Neural progenitor cell (in vitro differentiated cells): ENCODE measurements around the gene NHLH2. TPM values are rescaled to one million over a fixed set of nuclear protein-coding genes. Genes with fewer than 3 reads are reported as not detected.

ENCODE experiments used
- DNase-seq: peaks from one replicate; pipeline ENCODE4 v3.0.0-alpha.2; 2016; ENCODE audit warnings: low spot score
- H2AFZ ChIP-seq: fragments of 200-600 bp; sonication (generic); replicated peaks from 2 replicates; pipeline ENCODE4 v1.6.1; 2016; ENCODE audit warnings: antibody characterized with exemption
- H3F3A ChIP-seq: fragments of 200-600 bp; sonication (generic); 2 replicates; pipeline ENCODE4 v1.6.1; 2016; ENCODE audit warnings: antibody characterized with exemption, low read depth
- H3K27ac ChIP-seq: fragments of 200-600 bp; sonication (generic); 2 replicates; pipeline ENCODE4 v1.5.1; 2016; ENCODE audit warnings: mild to moderate bottlenecking
- H3K27me3 ChIP-seq: fragments of 200-600 bp; sonication (generic); 2 replicates; pipeline ENCODE4 v1.6.1; 2016; ENCODE audit warnings: mild to moderate bottlenecking, moderate library complexity
- H3K36me3 ChIP-seq: fragments of 200-600 bp; sonication (generic); 2 replicates; pipeline ENCODE4 v1.5.1; 2016
- H3K4me1 ChIP-seq: fragments of 200-600 bp; sonication (generic); 2 replicates; pipeline ENCODE4 v1.6.1; 2016; ENCODE audit warnings: mixed run types
- H3K4me2 ChIP-seq: fragments of 200-600 bp; sonication (generic); 2 replicates; pipeline ENCODE4 v1.6.1; 2016
- H3K4me3 ChIP-seq: fragments of 200-600 bp; sonication (generic); 2 replicates; pipeline ENCODE4 v1.5.1; 2016
- H3K79me2 ChIP-seq: fragments of 200-600 bp; sonication (generic); 2 replicates; pipeline ENCODE4 v1.6.1; 2016; ENCODE audit warnings: low read depth
- H3K9ac ChIP-seq: fragments of 200-600 bp; sonication (generic); 2 replicates; pipeline ENCODE4 v1.6.1; 2016
- H3K9me3 ChIP-seq: fragments of 200-600 bp; sonication (generic); 2 replicates; pipeline ENCODE4 v1.5.1; 2016; ENCODE audit warnings: low read depth
- H4K20me1 ChIP-seq: fragments of 200-600 bp; sonication (generic); 2 replicates; pipeline ENCODE4 v1.6.1; 2016; ENCODE audit warnings: low read depth
- H3K27ac Mint-ChIP-seq: 3 replicates; pipeline ENCODE4 v1.8.0; 2021; ENCODE audit warnings: mixed read lengths
- H3K27me3 Mint-ChIP-seq: 2 replicates; pipeline ENCODE4 v1.8.0; 2022; ENCODE audit warnings: low read depth, mild to moderate bottlenecking, inconsistent platforms, moderate library complexity, mixed read lengths; ENCODE audit not compliant: insufficient read depth
- H3K36me3 Mint-ChIP-seq: 3 replicates; pipeline ENCODE4 v1.8.0; 2021; ENCODE audit warnings: mixed read lengths
- H3K4me1 Mint-ChIP-seq: 3 replicates; pipeline ENCODE4 v1.8.0; 2021; ENCODE audit warnings: mixed read lengths
- H3K4me3 Mint-ChIP-seq: 3 replicates; pipeline ENCODE4 v1.8.0; 2021; ENCODE audit warnings: mild to moderate bottlenecking, moderate library complexity, mixed read lengths
- H3K9me3 Mint-ChIP-seq: 3 replicates; pipeline ENCODE4 v1.8.0; 2020; ENCODE audit warnings: mixed read lengths
- EZH2 ChIP-seq: fragments of 200-600 bp; sonication (generic); IDR thresholded peaks from 2 replicates; pipeline ENCODE4 v1.6.1; 2017; ENCODE audit warnings: antibody characterized with exemption, mild to moderate bottlenecking, moderate library complexity
- EZH2phosphoT487 ChIP-seq: fragments of 200-600 bp; sonication (generic); IDR thresholded peaks from 2 replicates; pipeline ENCODE4 v1.6.1; 2017; ENCODE audit warnings: antibody characterized with exemption
- total RNA-seq: library from RNA; depleted of rRNA; stranded (reverse); fragments of >200 nt; gene quantifications from 2 replicates; pipeline ENCODE4 v1.2.3, GENCODE V29; 2015; ENCODE audit warnings: low replicate concordance
- TF ChIP-seq, protein P1 (sequence below): fragments of 200-600 bp; sonication (generic); IDR thresholded peaks from 2 replicates; pipeline ENCODE4 v1.5.1; 2017; ENCODE audit warnings: antibody characterized with exemption, mild to moderate bottlenecking

The NHLH2 gene
- total RNA-seq, 1 donor from 2014 or later = 0.17 TPM

DNA sequence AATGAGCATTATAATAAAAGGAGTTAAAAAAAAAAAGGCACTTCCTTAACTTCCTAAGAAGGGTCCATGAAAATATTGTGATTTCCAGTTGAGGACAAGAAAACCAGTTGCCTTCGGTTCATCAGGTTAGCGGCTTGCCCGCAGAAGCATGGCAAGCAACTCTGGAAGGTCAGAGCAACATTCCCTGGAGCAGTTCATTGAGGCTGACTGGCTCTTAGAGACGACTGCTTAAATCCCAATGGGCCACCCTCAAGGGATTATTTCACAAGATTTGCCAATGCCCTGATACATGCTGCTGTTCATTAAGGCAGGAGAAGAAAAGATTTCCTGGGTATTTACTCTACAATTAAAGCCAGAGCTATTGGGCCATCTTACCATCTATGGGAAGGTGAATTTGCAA lies 43.4 kb downstream of the NHLH2 start:
- peaks cover 5% of the 10 kb centered on the region for H3K27me3 Mint-ChIP-seq
- Histone ChIP-seq H3F3A (peaks cover 12% of the 10 kb centered on the region), H3K4me1 (peaks cover 37% of the 10 kb centered on the region), H3K79me2 (no peaks in the 10 kb centered on the region), H3K9ac (no peak overlapping the region), H3K4me3 (no peak overlapping the region), H2AFZ (no peak overlapping the region), H3K9me3 (no peaks in the 10 kb centered on the region), H3K4me2 (peak overlapping the region; percentile 52), H3K27ac (no peak overlapping the region), H4K20me1 (peaks cover 6% of the 10 kb centered on the region), H3K36me3 (no peaks in the 10 kb centered on the region), H3K27me3 (no peaks in the 10 kb centered on the region)
- H3K27ac Mint-ChIP-seq = no peak overlapping the region
- no peaks in the 10 kb centered on the region for H3K36me3 Mint-ChIP-seq
- TF ChIP-seq EZH2 (no peak), EZH2phosphoT487 (no peak)
- TF ChIP-seq, protein P1, sequence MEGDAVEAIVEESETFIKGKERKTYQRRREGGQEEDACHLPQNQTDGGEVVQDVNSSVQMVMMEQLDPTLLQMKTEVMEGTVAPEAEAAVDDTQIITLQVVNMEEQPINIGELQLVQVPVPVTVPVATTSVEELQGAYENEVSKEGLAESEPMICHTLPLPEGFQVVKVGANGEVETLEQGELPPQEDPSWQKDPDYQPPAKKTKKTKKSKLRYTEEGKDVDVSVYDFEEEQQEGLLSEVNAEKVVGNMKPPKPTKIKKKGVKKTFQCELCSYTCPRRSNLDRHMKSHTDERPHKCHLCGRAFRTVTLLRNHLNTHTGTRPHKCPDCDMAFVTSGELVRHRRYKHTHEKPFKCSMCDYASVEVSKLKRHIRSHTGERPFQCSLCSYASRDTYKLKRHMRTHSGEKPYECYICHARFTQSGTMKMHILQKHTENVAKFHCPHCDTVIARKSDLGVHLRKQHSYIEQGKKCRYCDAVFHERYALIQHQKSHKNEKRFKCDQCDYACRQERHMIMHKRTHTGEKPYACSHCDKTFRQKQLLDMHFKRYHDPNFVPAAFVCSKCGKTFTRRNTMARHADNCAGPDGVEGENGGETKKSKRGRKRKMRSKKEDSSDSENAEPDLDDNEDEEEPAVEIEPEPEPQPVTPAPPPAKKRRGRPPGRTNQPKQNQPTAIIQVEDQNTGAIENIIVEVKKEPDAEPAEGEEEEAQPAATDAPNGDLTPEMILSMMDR = no peak
- H3K4me3 Mint-ChIP-seq = no peak overlapping the region
- no peaks in the 10 kb centered on the region for H3K9me3 Mint-ChIP-seq
- peaks cover 38% of the 10 kb centered on the region for H3K4me1 Mint-ChIP-seq
- peak; percentile 51 for DNase-seq

DNA sequence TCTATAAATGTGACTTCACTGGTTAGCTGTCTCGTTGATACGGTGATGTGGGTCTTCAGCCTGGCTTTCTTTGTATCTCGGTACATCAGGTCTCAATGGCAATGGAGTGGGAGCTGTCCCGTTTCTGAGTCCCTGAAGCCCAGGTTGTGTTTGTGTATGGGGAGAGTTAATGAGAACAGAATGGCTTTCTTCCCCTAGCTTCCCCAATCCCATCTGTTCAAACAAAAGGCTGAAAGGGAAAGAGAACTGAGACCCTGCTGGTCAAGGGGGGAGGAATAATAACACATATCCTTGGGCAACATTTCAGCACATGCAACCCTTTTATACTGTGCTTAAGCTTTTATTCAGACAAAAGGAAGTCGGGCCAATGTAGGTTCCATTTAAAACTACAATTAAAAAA lies 44.0 kb downstream of the NHLH2 start:
- Mint-ChIP-seq H3K27me3 (peaks cover 5% of the 10 kb centered on the region), H3K27ac (peak overlapping the region; percentile 10), H3K36me3 (no peaks in the 10 kb centered on the region), H3K4me3 (peak overlapping the region; percentile 57), H3K4me1 (peaks cover 38% of the 10 kb centered on the region), H3K9me3 (no peaks in the 10 kb centered on the region)
- Histone ChIP-seq H3K27ac (no peak overlapping the region), H4K20me1 (peaks cover 6% of the 10 kb centered on the region), H3K9me3 (no peaks in the 10 kb centered on the region), H3K9ac (no peak overlapping the region), H3K79me2 (no peaks in the 10 kb centered on the region), H3K36me3 (no peaks in the 10 kb centered on the region), H3K27me3 (no peaks in the 10 kb centered on the region), H3K4me3 (no peak overlapping the region), H3K4me2 (peak overlapping the region; percentile 52), H3K4me1 (peaks cover 37% of the 10 kb centered on the region), H2AFZ (no peak overlapping the region), H3F3A (peaks cover 12% of the 10 kb centered on the region)
- DNase-seq = peak; percentile 74
- TF ChIP-seq, protein P1 = no peak
- peak; percentile 93 for TF ChIP-seq EZH2phosphoT487

DNA sequence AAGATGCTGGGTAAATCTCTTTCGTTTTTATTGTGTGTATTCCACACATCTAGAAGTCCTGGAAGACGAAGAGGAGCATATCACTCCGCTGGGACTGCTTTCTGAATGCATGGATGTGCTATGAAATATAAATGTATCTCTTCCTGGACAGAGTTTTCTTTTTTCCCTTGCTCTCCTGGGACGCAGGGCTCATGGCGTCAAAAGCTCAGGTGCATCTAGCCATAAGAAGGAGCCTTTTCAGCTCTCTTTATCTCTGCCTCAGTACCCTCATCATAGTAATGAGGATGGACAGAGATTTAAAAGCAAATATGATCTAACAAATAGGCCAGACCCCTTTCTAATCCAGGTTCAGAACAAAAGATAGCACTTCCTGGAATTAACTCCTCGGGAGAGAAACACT lies 44.9 kb downstream of the NHLH2 start:
- TF ChIP-seq EZH2phosphoT487 (no peak), EZH2 (no peak)
- TF ChIP-seq, protein P1 = no peak
- H3K9ac ChIP-seq = no peak overlapping the region
- peak overlapping the region; percentile 52 for H3K4me2 ChIP-seq
- DNase-seq = no peak
- H2AFZ ChIP-seq = no peak overlapping the region
- peaks cover 37% of the 10 kb centered on the region for H3K4me1 ChIP-seq
- no peaks in the 10 kb centered on the region for H3K79me2 ChIP-seq
- no peaks in the 10 kb centered on the region for H3K36me3 Mint-ChIP-seq
- H3K4me3 ChIP-seq = no peak overlapping the region
- H3K27me3 Mint-ChIP-seq = peaks cover 5% of the 10 kb centered on the region
- H3K9me3 ChIP-seq = no peaks in the 10 kb centered on the region
- H3K4me1 Mint-ChIP-seq = peaks cover 38% of the 10 kb centered on the region
- H3K27ac ChIP-seq = no peak overlapping the region
- no peak overlapping the region for H3K4me3 Mint-ChIP-seq
- H4K20me1 ChIP-seq = peaks cover 6% of the 10 kb centered on the region
- H3K27ac Mint-ChIP-seq = peak overlapping the region; percentile 59
- H3K36me3 ChIP-seq = no peaks in the 10 kb centered on the region
- no peaks in the 10 kb centered on the region for H3K9me3 Mint-ChIP-seq
- no peaks in the 10 kb centered on the region for H3K27me3 ChIP-seq
- H3F3A ChIP-seq = peaks cover 12% of the 10 kb centered on the region
